Measurements from ENCODE around the gene AAK1. TPM values are rescaled to one million over a fixed set of nuclear protein-coding genes. Genes with fewer than 3 reads are reported as not detected.
"Not testable (repeated sequence)": the region's sequence is repeated elsewhere in the genome, so short reads cannot be mapped to it uniquely, and the experiment has no call there.

The AAK1 gene
- total RNA-seq, 1 donor from 2014 or later, result 106 TPM

DNA sequence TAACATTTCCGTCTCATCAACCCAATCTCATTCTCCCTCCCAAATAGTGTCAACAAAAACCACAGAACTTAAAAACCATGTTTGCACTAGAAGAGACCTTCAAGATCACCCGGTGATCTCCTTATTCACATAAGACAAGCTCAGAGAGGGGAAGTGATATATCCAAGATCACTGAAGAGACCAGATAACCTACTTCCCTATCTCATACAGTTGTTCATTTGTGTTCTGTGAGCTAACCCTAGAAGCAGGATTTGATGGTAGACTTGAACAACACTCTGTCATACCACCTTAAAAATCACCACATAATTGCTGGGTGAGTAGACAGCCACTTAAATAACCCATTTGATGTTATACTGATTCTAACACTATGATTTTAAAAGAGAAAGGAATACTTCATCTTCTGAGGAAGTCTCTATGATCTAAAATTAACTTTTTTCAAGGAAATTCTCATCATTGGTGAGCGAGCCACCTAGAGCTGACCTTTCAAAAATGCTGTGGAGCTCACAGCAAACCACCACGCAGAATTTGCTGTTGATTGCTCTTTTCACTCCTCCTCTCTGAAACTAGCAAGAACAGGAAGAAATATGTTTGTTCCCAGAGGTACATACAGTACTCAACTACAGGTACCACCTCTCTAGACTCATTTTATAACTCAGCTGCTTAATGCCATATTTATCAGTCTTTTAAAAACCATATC is 15.1 kb downstream of the AAK1 start:
- intact Hi-C loops (cut with micrococcal nuclease), result loop anchor here (1.0 to 5.0 kb wide), 3 partner anchors 8 to 199 kb away; partner anchors contain the start of gene GMCL1

DNA sequence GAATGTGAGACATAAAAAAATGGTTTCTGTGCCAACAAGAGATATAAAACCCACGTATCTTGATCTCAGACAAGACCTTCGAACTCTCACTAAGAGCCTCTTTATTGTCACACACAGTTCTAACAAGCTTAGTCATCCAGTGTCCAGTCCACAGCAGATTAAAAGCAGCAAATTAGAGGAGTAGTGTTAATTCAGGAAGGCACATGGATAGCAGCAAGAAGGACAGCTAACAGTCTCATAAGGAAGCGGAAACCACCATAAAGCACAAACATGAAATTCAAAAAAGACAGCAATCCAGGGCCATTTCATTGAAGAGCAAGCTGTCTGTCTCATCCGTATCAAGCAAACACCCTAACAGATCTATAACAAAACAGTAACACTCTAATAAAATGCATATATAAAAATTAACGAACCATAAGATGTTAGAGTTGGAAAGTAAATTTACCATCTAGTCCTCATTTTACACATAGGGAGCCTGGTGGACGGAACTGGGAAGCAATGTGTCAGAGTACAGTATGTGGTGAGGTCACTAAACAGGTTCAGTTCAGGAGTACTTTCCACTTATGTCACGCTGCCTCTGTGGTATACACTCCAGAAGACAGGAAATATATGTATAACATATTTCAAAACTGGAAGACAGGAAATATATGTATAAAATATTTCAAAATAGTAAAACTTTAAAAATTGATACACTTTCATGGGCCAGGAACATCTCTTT is 18.3 kb downstream of the AAK1 start:
- intact Hi-C loops (cut with micrococcal nuclease), result loop anchor here (1.0 to 5.0 kb wide), 2 partner anchors 8 to 202 kb away; partner anchors contain the start of gene GMCL1

DNA sequence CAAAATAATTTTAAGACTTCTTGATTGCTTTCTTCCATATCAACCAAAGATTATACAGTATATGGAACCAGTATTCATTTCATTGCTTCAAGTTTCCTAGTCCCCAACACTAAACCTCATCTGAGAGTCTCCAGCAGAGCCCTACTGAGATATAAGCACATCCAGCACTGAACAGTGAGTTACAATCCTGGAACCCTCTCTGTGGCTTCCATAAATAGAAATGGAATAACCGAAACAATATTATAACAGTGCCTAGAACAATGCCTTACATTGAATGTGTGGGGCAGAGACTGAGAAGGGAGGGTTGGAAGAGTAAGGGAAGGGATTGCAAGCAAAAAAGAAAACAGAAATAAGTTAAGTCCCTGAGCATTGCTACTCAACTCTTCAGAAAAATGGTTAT is 18.9 kb downstream of the AAK1 start:
- intact Hi-C loops (cut with micrococcal nuclease), result loop anchor here (1.0 to 5.0 kb wide), 2 partner anchors 7 to 203 kb away; partner anchors contain the start of gene GMCL1

GRCh38 chr2:69624131-69624530 is 19.4 kb downstream of the AAK1 start:
- intact Hi-C loops (cut with micrococcal nuclease), result no loop called here

GRCh38 chr2:69623236-69623635 is 20.3 kb downstream of the AAK1 start:
- intact Hi-C loops (cut with micrococcal nuclease), result no loop called here

- intact Hi-C loops (cut with micrococcal nuclease), result not testable (repeated sequence)
Measured at GRCh38 chr2:69622805-69623204, 20.7 kb downstream of the AAK1 start.

DNA sequence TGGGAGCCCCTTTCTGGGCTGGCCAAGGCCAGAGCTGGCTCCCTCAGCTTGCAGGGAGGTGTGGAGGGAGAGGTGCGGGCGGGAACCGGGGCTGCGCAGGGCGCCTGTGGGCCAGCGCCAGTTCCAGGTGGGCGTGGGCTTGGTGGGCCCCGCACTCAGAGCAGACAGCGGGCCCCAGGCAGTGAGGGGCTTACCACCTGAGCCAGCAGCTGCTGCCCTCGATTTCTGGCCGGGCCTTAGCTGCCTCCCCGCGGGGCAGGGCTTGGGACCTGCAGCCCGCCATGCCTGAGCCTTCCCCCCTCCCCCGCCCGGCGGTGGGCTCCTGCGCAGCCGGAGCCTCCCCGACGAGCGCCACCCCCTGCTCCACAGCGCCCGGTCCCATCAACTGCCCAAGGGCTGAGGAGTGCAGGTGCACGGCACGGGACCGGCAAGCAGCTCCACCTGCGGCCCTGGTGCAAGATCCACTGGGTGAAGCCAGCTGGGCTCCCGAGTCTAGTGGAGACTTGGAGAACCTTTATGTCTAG is 21.5 kb downstream of the AAK1 start:
- intact Hi-C loops (cut with micrococcal nuclease), result not testable (repeated sequence)

- intact Hi-C loops (cut with micrococcal nuclease), result no loop called here
Measured at GRCh38 chr2:69621440-69621839, 22.1 kb downstream of the AAK1 start.

DNA sequence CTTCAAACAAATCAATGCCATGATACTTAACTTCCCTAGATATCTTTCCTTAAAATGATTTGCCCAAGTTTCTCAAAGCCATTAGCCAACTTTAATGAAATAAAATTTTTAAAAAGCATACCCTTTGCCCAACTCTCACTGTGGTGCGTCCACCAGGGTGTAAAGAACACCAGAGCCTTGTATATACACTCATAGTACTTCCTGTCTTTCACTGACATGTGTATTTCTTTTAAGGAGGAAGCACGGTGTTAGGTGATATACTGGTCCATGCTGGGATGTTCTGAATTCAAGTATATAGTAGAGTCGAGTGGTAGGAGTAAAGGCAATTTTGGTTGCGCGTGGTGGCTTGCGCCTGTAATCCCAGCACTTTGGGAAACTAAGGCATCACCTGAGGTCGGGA is 22.7 kb downstream of the AAK1 start:
- intact Hi-C loops (cut with micrococcal nuclease), result loop anchor here (1.0 kb wide), 1 partner anchor 7 kb away; no protein-coding TSS in a partner anchor

DNA sequence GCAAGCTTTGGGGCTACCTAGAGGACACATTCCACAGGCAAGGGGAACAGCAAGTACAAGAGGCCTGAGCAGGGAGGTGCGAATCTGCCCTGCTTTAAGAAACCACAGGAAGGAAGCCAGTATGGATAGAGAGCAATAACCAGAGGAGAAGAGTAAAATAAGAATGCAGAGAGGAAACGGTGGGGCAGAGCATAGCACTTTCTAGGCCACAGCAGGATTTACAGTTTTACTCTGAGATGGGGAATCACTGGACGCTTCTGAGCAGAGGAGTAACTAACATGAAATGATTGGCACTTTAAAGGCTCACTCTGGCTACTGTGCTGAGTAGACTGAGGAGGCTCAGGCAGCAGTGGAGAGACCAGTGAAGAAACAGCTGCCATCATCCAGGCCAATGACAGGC is 23.8 kb downstream of the AAK1 start:
- intact Hi-C loops (cut with micrococcal nuclease), result loop anchor here (1.0 to 2.0 kb wide), 4 partner anchors 9 to 95 kb away; no protein-coding TSS in a partner anchor

GRCh38 chr2:69618362-69618761 is 25.2 kb downstream of the AAK1 start:
- intact Hi-C loops (cut with micrococcal nuclease), result loop anchor here (2.0 kb wide), 1 partner anchor 18 kb away; no protein-coding TSS in a partner anchor

- intact Hi-C loops (cut with micrococcal nuclease), result loop anchor here (1.0 to 2.0 kb wide), 2 partner anchors 8 to 17 kb away; no protein-coding TSS in a partner anchor
Measured at GRCh38 chr2:69617744-69618143, 25.8 kb downstream of the AAK1 start.

DNA sequence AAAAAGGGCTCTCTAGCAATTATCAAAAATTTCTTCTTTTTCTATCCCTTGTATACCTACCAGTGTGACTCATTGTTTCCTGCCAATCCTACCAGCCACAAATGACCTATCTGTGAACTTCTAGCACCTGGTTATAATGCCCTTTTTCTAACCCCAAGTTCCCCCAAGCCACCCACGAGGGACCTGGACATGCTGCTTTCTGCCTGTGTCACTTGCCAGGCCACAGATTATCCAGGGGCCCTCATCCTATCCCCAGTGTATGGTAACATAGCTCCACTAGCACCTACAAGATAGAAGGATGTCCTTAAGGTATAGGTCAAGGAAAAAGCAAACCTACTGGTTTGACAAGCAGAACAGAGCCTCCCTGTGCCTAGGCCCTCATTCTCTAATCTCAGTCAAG is 26.8 kb downstream of the AAK1 start:
- intact Hi-C loops (cut with micrococcal nuclease), result loop anchor here (1.0 kb wide), 1 partner anchor 9 kb away; no protein-coding TSS in a partner anchor

GRCh38 chr2:69615969-69616368 is 27.6 kb downstream of the AAK1 start:
- intact Hi-C loops (cut with micrococcal nuclease), result no loop called here

- intact Hi-C loops (cut with micrococcal nuclease), result no loop called here
Measured at GRCh38 chr2:69615078-69615625, 28.4 kb downstream of the AAK1 start.

GRCh38 chr2:69612707-69613106 is 30.8 kb downstream of the AAK1 start:
- intact Hi-C loops (cut with micrococcal nuclease), result no loop called here

DNA sequence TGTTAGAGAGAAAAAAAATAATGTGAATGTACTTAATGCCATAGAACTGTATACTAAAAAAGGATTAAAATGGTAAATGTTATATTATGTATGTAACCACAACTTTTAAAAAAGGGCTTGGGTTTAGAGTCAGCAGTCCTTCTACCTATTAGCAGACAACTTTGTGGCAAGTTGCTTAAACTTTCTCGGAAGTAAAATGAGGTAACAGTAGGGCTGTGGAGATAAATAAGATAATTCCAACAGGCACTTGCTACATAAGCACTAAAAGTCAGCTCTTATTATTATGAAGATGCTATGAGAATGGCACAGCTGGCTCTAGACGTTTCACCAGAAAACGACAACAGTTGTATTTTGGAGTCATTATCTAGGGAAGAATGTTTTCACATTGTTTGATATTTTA is 31.3 kb downstream of the AAK1 start:
- intact Hi-C loops (cut with micrococcal nuclease), result no loop called here

DNA sequence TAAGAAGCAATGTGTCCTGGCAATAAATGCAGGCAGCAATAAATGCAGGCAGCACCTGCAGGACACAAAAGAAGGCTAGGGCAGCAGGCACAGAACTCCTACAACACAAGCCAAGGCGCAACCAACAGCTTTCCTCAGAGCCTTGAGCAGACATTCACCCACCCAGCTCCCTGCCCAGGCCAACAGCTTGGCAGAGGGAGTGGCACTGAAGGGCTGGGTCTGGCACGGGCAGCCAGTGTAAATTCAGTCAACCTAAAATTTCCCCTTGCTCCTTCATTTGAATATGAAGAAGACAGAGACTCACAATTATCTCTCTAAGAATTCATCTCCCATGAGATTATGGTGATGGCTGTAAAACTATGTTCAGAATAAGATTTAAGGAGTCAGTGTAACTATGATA is 35.4 kb downstream of the AAK1 start:
- intact Hi-C loops (cut with micrococcal nuclease), result no loop called here

- intact Hi-C loops (cut with micrococcal nuclease), result not testable (repeated sequence)
Measured at GRCh38 chr2:69606771-69607170, 36.8 kb downstream of the AAK1 start.

GRCh38 chr2:69605284-69605683 is 38.3 kb downstream of the AAK1 start:
- intact Hi-C loops (cut with micrococcal nuclease), result no loop called here

DNA sequence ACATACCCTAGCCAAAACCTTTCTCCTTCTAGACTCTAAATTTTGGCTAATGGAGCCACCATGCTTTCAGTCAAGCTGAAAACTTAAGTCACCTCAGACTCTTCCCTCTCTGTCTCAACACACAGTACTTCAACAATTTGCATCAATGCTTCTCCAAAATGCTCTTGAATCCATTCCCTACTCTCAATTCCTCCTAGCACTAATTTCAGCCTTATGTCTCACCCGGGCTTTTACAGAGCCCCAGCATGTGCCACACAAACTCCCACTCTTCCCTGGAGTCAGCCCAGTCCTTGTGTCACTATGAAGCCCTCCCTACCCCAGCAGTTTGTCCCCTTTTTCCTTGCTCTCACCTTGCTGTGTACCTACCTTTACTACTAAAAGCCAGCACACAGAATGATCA is 38.7 kb downstream of the AAK1 start:
- intact Hi-C loops (cut with micrococcal nuclease), result no loop called here

All from T-helper 1 cell treated with Interleukin-12 subunit alpha and Interleukin-12 subunit beta and Interleukin-4 antibody, amounts not matched to agents 30 ng/mL and 1 ng/mL, for 36 hours (primary cell).